ENCODE data around the gene CA10.

DNA sequence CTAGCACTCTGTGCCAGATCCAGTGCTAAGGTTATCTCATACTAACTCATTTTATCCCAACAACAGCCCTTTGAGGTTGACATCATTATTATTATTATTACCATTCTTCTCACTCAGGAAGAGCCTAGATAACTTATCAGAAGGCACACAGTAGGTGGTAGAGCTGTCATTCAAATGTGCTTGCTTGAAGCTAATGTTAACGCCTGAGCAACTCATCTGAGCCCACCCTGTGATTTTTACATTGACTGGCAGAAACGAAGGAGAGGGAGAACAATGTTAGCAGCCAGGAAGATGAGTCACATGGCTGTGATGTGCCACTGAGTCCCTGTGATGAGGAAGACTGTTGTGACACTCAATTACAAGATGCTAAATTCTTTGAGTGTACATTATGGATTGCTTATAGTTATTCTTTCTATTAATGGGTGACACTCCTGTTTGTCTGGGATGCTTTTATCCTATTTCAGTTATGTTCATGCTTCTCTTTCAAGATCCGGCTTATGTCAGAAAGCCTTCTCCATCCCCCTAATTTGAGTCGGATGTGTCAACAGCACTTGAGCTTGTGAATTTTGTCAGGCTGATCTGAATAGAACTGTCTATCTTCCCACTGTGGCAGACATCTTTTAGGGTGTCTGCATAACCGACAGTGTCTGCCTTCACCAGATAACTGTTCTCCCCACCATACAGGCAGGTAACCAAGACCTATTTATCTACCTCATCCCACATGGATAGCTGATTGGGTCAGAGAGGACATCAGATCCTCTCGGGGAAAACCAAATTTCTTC, 426.4 kb downstream of the CA10 start:
- TF ChIP-seq, protein P1, sequence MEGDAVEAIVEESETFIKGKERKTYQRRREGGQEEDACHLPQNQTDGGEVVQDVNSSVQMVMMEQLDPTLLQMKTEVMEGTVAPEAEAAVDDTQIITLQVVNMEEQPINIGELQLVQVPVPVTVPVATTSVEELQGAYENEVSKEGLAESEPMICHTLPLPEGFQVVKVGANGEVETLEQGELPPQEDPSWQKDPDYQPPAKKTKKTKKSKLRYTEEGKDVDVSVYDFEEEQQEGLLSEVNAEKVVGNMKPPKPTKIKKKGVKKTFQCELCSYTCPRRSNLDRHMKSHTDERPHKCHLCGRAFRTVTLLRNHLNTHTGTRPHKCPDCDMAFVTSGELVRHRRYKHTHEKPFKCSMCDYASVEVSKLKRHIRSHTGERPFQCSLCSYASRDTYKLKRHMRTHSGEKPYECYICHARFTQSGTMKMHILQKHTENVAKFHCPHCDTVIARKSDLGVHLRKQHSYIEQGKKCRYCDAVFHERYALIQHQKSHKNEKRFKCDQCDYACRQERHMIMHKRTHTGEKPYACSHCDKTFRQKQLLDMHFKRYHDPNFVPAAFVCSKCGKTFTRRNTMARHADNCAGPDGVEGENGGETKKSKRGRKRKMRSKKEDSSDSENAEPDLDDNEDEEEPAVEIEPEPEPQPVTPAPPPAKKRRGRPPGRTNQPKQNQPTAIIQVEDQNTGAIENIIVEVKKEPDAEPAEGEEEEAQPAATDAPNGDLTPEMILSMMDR (IDR thresholded peaks at IDR 0.05; ENCODE audit: borderline replicate concordance, extremely low read depth, low read length, poor library complexity, severe bottlenecking): no peak
- no peak for TF ChIP-seq EZH2 (IDR thresholded peaks at IDR 0.05; ENCODE audit: borderline replicate concordance, low read depth, low read length, severe bottlenecking)

Data from DND-41 (cell line).